Measurements from ENCODE around the gene RBPJ. TPM values are rescaled to one million over a fixed set of nuclear protein-coding genes. Genes with fewer than 3 reads are reported as not detected.

RBPJ gene
- total RNA-seq, 2 experiments from 2014 or later: 64.1 to 72.3 TPM

- Histone ChIP-seq H3K27ac (ENCODE audit: low read depth in 1 of 2, low read length in 2 of 2) (no peak overlapping the region), H3K36me3 (ENCODE audit: insufficient read depth, low read length) (no peaks in the 10 kb centered on the region), H3K9me3 (ENCODE audit: control insufficient read depth in 1 of 2, insufficient read depth in 1 of 2, low read length in 2 of 2) (no peaks in the 10 kb centered on the region), H3K4me1 (ENCODE audit: insufficient read depth, low read length) (no peaks in the 10 kb centered on the region), H3K4me3 (ENCODE audit: low read length) (no peak overlapping the region), H3K27me3 (ENCODE audit: control insufficient read depth in 1 of 2, insufficient read depth in 2 of 2, low read length in 2 of 2) (no peaks in the 10 kb centered on the region)
- POLR2A ChIA-PET: no interaction called here
- TF ChIP-seq, protein P1, sequence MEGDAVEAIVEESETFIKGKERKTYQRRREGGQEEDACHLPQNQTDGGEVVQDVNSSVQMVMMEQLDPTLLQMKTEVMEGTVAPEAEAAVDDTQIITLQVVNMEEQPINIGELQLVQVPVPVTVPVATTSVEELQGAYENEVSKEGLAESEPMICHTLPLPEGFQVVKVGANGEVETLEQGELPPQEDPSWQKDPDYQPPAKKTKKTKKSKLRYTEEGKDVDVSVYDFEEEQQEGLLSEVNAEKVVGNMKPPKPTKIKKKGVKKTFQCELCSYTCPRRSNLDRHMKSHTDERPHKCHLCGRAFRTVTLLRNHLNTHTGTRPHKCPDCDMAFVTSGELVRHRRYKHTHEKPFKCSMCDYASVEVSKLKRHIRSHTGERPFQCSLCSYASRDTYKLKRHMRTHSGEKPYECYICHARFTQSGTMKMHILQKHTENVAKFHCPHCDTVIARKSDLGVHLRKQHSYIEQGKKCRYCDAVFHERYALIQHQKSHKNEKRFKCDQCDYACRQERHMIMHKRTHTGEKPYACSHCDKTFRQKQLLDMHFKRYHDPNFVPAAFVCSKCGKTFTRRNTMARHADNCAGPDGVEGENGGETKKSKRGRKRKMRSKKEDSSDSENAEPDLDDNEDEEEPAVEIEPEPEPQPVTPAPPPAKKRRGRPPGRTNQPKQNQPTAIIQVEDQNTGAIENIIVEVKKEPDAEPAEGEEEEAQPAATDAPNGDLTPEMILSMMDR (IDR thresholded peaks at IDR 0.05): no peak
- Mint-ChIP-seq H3K27ac (no peak overlapping the region), H3K27me3 (no peaks in the 10 kb centered on the region), H3K4me1 (ENCODE audit: low read depth) (no peaks in the 10 kb centered on the region), H3K4me3 (no peak overlapping the region), H3K36me3 (ENCODE audit: low read depth) (no peaks in the 10 kb centered on the region), H3K9me3 (no peaks in the 10 kb centered on the region)
- no peak for DNase-seq
- intact Hi-C loops (cut with DNase I, micrococcal nuclease): no loop called here
- ATAC-seq (ENCODE audit: poor library complexity): no peak
- CTCF ChIA-PET: interaction anchor here (0.6 to 0.7 kb wide), 2 partner anchors 8 to 45 kb away, joined by 3 to 5 read pairs; no protein-coding TSS in a partner anchor
Observed at GRCh38 chr4:26281881-26282280, 38.9 kb upstream of the RBPJ start.

DNA sequence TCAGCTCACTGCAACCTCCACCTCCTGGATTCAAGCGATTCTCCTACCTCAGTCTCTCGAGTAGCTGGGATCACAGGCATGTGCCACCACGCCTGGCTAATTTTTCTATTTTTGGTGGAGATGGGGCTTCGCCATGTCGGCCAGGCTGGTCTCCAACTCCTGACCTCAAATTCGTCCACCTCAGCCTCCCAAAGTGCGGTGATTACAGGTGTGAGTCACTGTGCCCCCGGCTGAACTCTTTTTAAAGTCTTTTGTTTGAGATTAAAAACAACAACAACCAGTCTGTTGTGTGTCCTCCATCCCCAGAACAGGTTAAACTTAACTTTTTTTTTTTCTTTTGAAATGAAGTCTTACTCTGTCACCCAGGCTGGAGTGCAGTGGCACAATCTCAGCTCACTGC lies 36.3 kb upstream of the RBPJ start:
- DNase-seq (no peak), ATAC-seq (ENCODE audit: poor library complexity) (no peak)
- intact Hi-C loops (cut with DNase I, micrococcal nuclease): no loop called here
- Mint-ChIP-seq H3K27me3 (no peaks in the 10 kb centered on the region), H3K36me3 (ENCODE audit: low read depth) (no peaks in the 10 kb centered on the region), H3K27ac (no peak overlapping the region), H3K4me1 (ENCODE audit: low read depth) (no peaks in the 10 kb centered on the region), H3K9me3 (no peaks in the 10 kb centered on the region), H3K4me3 (no peak overlapping the region)
- H3K4me1 ChIP-seq (ENCODE audit: insufficient read depth, low read length): no peaks in the 10 kb centered on the region
- no peaks in the 10 kb centered on the region for H3K36me3 ChIP-seq (ENCODE audit: insufficient read depth, low read length)
- POLR2A ChIA-PET: no interaction called here
- TF ChIP-seq, protein P1 (IDR thresholded peaks at IDR 0.05): no peak
- H3K9me3 ChIP-seq (ENCODE audit: control insufficient read depth in 1 of 2, insufficient read depth in 1 of 2, low read length in 2 of 2): no peaks in the 10 kb centered on the region
- H3K27me3 ChIP-seq (ENCODE audit: control insufficient read depth in 1 of 2, insufficient read depth in 2 of 2, low read length in 2 of 2): no peaks in the 10 kb centered on the region
- H3K27ac ChIP-seq (ENCODE audit: low read depth in 1 of 2, low read length in 2 of 2): no peak overlapping the region
- H3K4me3 ChIP-seq (ENCODE audit: low read length): no peak overlapping the region
- CTCF ChIA-PET: no interaction called here

DNA sequence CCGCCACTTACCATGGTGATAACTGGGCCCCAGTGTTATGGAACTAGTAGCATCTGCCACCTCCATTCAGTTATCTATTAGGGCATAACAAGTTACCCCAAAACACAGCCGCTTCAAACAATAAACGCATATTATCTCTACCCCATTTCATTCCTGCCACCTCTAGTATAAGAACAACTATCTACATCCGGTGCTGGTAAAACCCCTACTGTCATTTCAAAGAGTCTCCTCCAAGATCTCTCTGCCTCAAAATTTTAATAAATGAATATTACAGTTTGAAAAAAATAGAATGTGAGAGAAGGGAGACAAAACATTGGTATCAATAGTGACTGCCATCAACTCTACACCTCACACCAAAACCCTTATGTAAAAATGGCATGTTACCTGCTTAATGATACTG lies 35.5 kb upstream of the RBPJ start:
- Mint-ChIP-seq H3K9me3 (no peaks in the 10 kb centered on the region), H3K27ac (no peak overlapping the region), H3K36me3 (ENCODE audit: low read depth) (no peaks in the 10 kb centered on the region), H3K4me3 (no peak overlapping the region), H3K4me1 (ENCODE audit: low read depth) (no peaks in the 10 kb centered on the region), H3K27me3 (no peaks in the 10 kb centered on the region)
- ChIA-PET CTCF (no interaction called here), POLR2A (no interaction called here)
- Histone ChIP-seq H3K27me3 (ENCODE audit: control insufficient read depth in 1 of 2, insufficient read depth in 2 of 2, low read length in 2 of 2) (no peaks in the 10 kb centered on the region), H3K4me1 (ENCODE audit: insufficient read depth, low read length) (no peaks in the 10 kb centered on the region), H3K27ac (ENCODE audit: low read depth in 1 of 2, low read length in 2 of 2) (no peak overlapping the region), H3K36me3 (ENCODE audit: insufficient read depth, low read length) (no peaks in the 10 kb centered on the region), H3K9me3 (ENCODE audit: control insufficient read depth in 1 of 2, insufficient read depth in 1 of 2, low read length in 2 of 2) (no peaks in the 10 kb centered on the region), H3K4me3 (ENCODE audit: low read length) (no peak overlapping the region)
- intact Hi-C loops (cut with DNase I, micrococcal nuclease): no loop called here
- DNase-seq (no peak), ATAC-seq (ENCODE audit: poor library complexity) (no peak)
- TF ChIP-seq, protein P1 (IDR thresholded peaks at IDR 0.05): no peak
